ENCODE data around the gene BYSL.

BYSL gene

GRCh38 chr6:41976794-41977484 is 55.6 kb downstream of the BYSL start:
- DNase-seq (ENCODE audit: low spot score), result no peak

Data from D341Med (cell line).